GM18526 (cell line): ENCODE results near the gene SEC23B.

ENCODE experiments used
- POLR2A ChIP-seq: IDR thresholded peaks from 3 replicates; pipeline ENCODE4 v1.6.1; 2011; ENCODE audit not compliant: insufficient read length; ENCODE audit errors: extremely low read depth

Gene SEC23B

GRCh38 chr20:18553746-18554145, 46.0 kb downstream of the SEC23B start:
- no peak for TF ChIP-seq POLR2A

GRCh38 chr20:18566892-18567738, 59.4 kb downstream of the SEC23B start, which contains the start of gene SMIM26:
TSS of gene SMIM26 (plus strand) at chr20:18567432. CDS start at chr20:18567479, 47 bp downstream.
- TF ChIP-seq POLR2A = peak; percentile 88

- no peak for TF ChIP-seq POLR2A
These were observed 60.0 kb downstream of the SEC23B start for GRCh38 chr20:18567739-18568091.

GRCh38 chr20:18571009-18571408, 63.3 kb downstream of the SEC23B start:
- TF ChIP-seq POLR2A = no peak

- no peak for TF ChIP-seq POLR2A
These were observed 63.8 kb downstream of the SEC23B start for GRCh38 chr20:18571578-18571977.

GRCh38 chr20:18577942-18578341, 70.2 kb downstream of the SEC23B start:
- TF ChIP-seq POLR2A = no peak

GRCh38 chr20:18578581-18578980, 70.8 kb downstream of the SEC23B start:
- no peak for TF ChIP-seq POLR2A

GRCh38 chr20:18580012-18580411, 72.3 kb downstream of the SEC23B start:
- no peak for TF ChIP-seq POLR2A

- no peak for TF ChIP-seq POLR2A
These were observed 77.4 kb downstream of the SEC23B start for GRCh38 chr20:18585134-18585533.

GRCh38 chr20:18587665-18588573, 80.2 kb downstream of the SEC23B start, which contains the start of gene DTD1:
TSS of gene DTD1 (plus strand) at chr20:18588054. CDS start at chr20:18588073, 19 bp downstream.
- TF ChIP-seq POLR2A = peak; percentile 60

- TF ChIP-seq POLR2A = no peak
These were observed 80.8 kb downstream of the SEC23B start for GRCh38 chr20:18588574-18588933.

- no peak for TF ChIP-seq POLR2A
These were observed 82.4 kb downstream of the SEC23B start for GRCh38 chr20:18589941-18590674.

- TF ChIP-seq POLR2A = no peak
These were observed 88.5 kb downstream of the SEC23B start for GRCh38 chr20:18596270-18596669.

GRCh38 chr20:18609741-18610140, 102.0 kb downstream of the SEC23B start:
- no peak for TF ChIP-seq POLR2A
